ENCODE results near the gene JPH4.

JPH4 gene

DNA sequence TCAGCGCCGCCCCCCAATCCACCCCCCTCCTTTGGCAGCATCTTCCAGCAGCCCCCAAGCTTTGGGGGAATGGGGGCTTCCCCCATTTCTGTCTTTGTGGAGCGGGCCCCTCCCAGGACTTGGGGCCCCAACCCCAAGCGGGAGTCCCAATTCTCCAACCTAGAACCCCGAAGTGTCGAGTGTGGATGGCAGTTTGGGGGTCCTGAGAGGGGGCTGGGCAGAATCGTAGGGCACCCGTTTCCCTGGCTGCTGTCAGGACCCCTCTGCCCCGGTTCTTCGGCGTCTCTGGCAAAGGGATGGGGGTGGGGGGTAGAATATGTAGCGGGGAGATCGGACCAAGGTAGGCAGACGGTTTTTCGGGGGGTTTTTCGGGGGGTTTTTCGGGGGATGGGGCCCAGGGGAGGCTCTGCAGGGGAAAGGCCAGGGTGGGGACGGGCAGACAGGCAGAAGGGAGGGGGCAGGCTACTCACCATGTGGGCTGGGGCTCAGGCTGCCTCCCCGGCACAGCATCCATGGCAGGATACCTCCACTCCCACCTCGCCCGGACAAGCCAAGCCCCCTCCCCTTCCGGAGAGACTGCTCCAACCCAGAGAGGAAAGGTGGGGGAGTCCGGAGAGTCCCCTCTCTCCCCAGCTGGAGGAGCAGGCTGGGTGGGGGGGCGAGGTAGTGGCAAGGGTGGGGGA lies 739 bp downstream of the JPH4 start:
- no peak for DNase-seq

DNA sequence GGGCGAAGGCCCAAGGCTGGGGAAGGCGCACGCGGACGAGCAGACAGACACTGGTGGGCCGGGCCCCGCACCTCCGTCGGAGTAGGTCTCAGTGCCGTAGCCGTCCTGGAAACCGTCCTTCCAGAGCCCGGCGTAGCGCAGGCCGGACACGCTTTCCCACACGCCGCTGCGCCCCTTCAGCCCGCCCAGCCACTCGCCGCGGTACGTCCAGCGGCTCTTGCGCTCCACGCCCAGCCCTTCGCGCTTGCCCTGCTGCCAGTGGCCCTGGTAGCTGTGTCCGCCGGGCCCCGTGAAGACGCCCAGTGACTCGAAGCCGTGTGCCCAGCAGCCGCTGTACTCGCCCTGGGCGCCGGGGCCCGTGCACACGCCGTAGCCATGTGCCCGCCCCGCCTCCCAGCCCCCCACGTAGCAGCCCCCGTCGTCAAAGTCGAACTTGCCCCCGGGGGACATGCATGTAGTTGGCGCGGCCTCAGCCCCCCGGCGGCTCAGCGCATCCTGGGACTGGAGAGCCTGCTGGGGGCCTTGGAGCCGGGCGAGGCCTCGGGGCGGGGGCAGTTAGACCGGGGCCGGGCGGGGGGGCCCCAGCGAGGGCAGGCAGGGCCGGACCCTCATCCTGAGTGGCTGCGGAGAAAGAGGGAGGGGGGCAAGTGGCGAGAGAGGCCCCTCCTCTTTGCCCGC lies 1.4 kb downstream of the JPH4 start:
- no peak for DNase-seq

DNA sequence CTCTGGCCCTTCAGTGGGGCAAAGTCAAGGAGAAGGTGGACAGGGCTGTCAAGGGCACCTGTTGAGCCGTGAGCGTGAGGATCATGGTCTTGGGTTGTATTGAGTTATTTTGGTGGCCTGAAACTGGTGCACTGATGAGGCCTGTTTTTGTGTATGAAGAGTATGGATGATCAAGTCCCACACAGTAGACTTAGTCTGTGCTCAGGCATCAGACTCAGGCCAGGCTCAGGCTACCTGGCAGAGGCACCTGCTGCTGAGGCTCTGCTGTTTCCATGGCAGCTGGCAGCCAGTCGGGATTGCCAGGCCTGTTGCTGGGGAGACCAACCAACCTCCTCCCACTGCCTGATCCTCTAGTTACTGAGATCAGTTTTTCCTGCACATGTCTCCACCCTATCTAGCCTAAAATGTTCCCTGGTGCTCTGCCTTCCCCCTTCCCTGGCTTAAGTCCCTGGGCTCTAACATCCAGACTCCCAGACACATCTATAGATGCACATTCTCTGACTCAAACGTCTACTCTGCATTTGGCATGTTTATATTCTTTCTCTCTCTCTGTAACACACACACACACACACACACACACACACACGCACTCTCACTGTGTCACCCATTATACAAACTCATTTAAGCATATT lies 5.1 kb downstream of the JPH4 start:
- DNase-seq: no peak

DNA sequence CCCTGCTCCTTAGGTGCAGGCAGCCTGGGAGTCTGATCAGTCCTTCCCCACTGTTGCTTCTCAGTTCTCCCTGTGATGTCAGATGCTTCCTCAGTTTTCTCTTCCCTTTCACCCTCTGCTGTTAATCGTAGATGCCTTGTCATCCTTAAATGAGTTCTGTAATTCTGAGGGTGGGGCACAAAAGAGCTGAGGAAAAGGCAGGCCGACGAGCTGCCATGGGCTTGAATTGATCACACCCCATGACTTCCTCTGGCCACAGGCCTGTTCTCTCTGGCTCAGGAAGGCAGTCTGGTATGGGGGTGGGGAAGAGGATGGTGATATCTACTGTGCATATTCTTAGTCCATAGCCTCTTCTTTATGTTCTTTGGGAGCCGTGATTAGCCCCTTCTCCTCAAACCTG lies 5.8 kb downstream of the JPH4 start:
- no peak for DNase-seq

DNA sequence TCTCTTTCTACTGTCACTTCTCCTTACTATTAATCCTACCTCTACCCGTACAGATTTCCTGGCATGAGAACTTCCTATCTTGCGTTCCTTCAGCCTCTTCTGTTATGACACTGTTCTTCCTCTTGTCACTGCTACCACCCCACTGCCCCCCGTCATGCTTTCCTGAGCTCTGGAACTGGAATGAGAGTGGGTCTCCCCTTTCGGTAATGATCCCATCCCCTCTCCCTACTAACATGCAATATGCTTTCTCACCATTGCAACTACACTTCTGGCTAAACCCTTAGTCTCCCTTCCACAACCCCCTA lies 6.1 kb downstream of the JPH4 start:
- DNase-seq: no peak

DNA sequence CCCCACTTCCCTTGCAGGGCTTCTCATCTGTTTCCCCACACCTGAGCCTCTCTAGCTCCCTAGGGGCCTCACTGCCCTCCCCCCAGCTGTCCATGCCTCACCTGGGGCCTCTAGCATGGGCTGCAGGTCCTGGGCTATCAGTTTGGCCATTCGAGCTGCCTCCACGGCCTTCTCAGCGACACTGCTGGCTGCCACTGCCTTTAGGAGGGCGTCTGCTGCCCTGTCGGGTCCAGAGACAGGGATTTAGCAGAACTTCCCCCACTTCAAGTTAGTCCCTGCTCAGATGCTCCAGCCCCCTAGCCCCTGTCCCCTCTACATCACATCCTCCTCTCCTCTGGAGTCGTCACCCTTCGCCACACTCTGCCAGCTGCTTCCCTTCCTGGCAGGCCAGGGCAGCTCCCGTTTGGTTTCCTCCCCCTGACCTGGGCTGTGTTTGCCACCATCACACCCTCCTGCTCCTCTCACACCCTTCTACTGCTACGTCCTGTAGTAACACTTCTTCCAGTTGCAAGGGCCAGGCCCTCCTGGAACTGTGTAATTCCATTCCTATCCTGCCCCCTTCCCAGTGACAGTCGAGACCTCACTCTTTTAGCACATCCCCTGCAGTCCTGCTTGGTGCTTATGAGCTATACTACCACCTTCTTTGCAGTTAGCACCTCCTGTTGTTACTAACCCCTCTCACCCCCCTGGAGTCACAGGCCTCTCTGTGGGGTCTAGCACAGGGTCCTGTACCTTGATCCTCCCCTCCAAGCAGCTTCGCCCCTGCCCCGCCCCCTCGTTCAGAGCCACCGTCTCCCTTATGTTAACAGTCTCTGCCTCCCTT lies 6.7 kb downstream of the JPH4 start:
- DNase-seq: no peak

DNA sequence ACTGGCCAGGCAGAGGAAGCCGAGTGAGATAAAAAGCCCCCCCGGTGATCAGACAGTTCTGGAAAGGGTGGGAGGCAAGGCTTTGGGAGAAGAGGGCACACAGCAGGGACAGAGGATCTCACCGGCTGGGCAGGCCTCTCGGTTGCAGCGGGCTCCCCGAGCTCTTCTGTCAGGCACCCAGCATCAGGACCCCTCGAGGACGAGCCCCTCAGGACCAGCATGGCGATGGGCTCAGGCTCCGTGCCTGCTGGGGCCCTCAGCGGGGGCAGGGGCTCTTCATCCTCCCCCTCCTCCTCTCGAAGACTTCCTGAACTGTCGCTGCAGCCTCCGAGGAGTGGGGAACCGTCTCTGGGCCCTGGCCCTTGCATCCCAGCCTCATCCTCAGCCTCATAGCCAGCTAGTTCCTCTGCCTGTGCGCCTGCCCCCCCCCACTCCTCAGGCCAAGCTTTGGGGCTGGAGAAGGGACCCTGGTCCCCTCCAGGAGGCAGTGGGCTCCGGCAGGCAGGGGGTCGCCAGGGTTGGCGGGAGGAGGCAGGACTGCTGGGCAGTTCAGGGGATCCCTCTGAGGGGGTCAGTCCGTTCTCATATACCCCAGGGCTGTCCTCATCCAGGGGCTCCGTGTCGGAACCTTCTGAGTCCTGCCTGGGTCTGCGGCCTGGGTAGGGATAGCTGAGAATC lies 7.6 kb downstream of the JPH4 start:
- no peak for DNase-seq

DNA sequence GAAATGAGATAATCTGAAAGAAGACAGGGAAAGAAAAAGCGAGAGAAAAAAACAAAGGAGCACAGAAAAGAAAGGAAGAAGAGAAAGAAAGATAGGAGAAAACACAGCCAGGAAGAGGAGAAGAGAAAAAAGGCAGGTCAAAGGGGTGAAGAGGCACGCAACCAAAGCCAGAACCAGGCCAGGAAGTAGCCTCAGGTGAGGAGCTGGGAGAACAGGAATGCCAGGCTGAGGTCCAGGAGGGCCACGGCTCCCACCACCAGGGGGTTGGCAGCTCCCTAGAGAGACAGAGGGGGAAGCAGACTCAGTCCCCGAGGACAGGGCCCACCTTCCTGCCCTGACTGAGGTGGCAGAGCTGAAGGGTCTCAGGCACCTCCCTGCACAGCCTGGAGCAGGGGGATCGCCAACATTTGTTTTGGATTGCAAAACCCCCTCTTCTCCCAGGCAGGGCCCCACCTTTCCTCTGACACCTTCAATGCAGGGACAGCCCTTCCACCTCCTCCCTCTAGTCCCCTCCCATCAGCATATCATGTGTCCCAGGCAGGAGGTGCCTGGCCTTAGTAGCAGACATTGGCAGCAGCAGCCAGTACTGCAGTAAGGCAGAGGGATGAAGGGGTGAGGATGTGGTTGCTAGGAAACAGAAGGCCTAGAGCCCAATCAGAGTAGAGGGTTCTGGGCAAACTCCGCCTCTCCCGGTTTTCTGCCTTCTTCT lies 9.0 kb downstream of the JPH4 start:
- DNase-seq: no peak

DNA sequence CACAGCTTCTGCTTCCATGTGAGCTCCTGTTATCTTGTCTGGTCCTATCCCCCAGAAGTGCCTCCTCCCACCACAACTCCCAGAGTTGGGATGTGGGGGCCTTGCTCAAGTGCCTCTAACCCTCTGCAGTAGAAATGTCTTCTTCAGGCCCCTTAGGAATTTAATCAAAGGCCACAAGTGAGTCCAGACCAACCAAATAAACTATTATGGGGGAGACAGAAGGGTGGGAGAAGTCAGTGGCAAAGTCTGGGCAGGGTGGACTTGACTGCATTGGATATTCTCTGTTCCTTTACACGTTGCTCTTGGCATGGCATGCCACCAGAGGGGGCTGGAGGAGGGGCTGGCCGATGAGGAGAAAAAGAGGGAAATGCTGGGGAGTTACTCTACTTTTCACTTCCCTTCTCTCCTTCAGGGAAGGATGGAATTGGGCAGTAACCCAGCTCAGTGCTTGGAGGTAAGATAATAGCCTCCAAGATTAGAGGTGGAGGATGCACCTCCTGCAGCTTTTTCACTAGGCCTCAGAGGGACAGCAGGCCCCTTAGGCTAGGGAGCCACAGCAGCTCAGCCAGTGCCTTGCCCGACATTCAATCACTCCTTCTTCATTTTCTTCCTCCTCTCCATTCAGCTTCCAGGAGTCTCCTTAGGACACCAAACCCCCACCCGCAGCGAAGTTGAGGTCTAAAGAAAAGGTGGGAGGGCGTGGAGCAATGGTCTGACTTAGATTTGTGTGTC lies 9.8 kb downstream of the JPH4 start:
- peak; percentile 24 for DNase-seq

DNA sequence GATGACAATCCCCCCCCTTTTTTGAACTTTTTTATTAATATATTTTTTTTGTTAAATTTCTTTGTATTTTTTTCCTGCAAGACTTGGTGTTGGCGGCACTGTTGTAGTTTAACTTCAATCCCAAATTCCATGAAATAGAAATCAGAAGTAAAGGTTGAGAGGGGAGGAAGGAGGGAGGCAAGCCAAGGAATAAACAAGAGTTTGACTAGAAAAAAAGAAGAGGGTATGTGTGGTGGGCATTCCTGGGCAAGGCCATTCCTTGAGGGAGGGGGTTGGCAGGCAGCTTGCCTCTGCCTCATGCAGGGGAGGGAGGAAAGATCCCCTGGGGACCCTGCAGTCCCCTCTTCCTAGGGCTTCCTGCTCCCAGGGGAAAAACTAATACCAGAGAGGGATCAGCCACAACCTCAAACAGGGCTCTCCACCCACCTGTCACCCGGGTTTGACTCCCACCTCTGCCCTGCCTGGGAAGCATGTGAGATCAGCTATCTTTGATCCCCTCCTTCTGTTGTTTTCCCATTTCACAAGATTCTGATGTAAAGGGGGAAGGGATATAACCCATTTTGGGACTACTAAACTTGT lies 10.5 kb downstream of the JPH4 start:
- DNase-seq: no peak

DNA sequence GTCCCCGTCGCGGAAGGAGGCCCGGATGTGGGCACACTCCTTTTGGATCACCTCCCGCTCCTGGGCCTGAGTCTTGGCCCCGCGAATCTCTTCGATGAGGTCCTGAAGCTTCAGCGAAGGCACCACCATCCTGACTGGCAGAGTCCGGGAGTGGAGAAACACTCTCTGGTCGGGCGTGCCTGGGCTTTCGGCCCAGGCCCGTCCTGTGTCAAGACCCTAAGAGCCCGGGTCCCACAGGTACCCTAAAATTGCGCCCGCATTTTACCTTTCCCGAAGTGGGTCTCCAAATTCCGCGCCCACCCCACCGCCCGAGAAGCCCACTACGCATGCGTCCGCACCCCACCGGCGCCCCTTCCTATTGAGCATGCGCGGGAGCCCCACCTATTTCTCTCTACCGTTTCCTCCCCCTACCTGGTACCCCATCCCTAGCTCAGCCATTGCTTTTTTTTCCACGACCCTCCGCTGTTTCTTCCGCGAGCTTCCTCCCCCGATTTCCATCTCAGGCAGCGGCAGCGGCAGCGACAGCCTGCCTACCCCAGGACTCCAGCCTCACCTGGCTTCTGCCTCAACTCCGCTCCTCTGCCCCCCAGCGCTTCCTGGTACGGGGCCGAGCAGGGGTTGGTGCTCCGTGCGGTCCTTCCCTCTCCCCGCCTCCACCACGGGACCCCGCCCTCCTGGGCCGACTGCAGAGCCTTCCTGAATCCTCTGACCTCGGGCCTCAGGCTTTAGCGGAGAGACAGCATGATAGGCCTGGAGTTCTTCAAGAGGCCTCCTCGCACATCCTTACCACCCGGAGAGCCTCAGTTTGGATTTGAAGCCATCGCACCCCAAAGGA lies 11.2 kb downstream of the JPH4 start, which contains the start of gene AP1G2:
TSS of gene AP1G2 (minus strand) at position 606 of the 835 bp plus-strand sequence. CDS start at position 129, 477 bp downstream.
- peak; percentile 80 for DNase-seq

DNA sequence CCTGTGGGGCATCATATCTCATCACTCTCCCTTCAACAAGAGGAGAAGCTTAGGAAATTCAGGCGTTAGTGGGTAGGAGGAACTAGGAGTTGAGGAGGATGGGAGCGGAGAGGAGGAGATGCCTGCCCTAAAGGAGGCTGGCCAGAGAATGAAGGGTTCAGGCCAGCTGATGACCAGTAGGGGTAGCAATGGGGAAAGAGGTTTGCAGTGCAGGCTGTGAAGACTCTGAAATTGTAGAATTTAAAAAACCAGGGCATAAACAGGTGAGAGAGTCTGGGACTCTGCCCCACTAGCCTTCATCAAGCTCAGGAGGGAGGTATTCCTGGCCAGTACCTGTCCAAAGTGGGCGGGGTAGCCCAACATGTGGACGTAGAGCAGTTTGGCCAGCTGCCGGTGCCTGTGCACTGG lies 11.8 kb downstream of the JPH4 start:
- no peak for DNase-seq

DNA sequence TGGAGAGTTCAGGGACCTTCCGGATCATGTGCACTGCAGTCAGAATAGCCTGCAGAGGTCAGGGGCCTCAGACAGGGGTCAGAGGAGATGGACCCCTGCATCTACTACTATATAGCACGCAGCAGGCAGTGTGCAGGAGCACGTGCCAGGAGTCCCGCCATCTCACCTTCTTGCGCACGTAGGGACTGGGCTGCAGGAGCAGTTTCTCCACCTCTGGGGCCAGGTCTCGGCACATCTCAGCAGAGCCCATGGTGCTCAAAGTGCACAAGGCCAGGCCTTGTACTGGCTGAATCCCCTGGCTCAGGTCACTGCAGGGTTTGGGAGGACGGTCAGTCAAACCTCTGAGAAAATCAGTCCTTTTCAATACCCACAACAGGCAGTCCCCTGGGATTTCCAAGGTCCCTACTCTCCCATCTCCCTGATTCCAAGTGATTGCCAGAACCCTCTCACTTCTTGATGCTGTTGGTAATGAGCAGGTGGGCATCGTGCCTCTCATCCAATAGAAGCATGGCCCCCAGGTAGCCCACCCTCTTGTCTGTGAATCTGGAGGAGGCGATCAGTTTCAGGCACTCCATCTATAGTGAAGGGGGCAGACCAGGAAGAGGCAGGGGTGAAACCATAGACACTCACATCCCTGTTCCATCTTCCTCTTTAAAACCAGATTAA lies 12.3 kb downstream of the JPH4 start:
- no peak for DNase-seq

DNA sequence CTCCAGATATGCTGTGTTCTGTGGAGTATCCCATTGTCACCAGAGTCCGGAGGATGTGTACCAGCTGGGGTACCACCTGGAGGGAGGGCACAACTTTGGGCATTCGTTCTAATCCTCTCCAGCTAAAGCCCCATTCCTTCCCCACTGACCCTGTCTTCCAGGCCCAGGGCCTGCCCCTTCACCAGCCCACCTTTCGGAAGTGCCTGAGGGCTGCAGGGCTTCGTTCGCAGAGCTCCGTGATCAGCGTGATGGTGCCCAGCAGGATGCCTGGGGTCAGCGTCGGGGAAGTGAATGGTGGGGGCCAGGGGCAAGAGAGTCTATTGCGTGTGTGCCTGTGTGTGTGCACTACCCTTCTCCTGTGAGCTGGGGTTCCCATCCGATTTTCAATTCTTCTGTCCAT lies 13.0 kb downstream of the JPH4 start:
- DNase-seq: no peak

DNA sequence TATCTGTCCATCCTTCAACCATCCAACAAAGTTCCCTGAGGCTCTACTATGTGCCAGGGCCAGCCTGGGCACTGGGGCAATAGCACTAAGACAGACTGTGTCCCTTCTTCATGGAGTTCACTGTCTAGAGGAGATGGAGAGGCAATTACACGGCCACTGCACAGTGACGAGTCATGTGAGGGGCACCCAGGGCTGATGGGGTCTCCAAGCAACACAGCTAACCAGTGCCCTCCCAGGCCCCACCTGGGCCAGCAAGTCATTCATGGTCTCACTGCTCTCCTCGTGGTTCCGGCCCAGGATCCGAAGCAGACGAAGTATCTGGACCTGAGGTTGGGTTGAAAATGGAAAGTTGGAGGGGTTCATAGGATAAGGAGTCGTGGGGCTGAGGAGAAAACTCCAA lies 13.7 kb downstream of the JPH4 start:
- DNase-seq: no peak

DNA sequence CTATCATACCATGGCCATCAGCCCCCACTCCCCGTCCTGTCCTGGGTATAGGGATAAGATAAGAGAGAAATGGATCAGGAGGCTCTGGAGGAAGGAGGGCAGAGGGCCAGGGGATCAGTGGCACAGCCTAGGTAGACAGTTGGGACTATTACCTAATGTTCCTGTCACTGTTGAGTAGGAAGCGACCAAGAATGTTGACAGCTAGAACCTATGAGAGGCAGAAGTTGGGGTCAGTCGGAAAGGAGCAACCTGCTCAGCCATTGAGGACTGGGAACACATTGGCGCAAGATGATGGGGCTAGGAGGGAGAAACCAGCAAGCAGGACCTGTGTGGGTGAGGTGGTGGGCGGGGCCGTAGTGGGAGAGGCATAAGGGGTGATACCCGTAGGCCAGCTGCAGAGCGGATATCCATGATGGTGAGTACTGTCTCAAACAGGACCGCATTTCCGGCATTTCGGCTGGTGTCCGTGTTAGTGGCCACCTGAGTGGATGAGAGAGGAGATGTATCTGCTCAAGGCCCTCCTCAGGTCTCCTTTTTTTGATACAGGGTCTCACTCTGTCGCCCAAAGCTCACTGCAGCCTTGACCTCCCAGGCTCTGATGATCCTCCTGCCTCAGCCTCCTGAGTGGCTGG lies 14.3 kb downstream of the JPH4 start:
- no peak for DNase-seq

DNA sequence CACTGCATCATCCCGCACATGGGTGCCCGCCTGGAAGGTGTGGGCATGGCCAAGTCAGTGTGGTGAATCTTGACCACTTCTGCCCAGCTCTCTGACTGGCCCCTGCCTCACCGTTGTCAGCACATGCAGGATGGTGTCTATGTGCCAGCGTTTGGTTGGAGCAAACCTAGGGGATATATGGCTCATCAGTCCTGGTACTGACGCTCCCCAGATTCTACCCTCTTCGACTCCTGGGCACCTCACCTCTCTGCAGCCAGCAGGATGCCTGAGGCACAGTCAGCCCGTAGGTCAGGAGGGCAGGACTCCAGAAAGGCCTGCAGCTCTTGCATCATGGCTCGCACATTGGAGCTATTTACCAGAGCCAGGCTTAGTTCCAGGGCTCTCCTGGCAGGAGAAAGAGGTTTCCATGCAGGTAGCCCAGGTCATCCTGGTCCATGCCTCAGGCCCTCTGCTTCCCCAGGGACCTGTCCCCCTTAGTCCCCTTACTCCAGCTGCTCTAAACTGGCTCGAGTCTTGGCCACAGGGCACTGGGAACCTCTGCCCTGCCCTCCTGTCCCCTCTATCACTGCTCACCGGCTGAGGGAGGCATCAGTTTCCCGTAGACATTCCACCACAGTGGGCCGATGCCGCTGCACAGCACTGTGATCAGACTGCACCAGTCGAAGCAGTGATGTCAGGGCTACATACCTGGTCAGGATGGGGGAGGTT lies 15.0 kb downstream of the JPH4 start:
- DNase-seq: no peak

DNA sequence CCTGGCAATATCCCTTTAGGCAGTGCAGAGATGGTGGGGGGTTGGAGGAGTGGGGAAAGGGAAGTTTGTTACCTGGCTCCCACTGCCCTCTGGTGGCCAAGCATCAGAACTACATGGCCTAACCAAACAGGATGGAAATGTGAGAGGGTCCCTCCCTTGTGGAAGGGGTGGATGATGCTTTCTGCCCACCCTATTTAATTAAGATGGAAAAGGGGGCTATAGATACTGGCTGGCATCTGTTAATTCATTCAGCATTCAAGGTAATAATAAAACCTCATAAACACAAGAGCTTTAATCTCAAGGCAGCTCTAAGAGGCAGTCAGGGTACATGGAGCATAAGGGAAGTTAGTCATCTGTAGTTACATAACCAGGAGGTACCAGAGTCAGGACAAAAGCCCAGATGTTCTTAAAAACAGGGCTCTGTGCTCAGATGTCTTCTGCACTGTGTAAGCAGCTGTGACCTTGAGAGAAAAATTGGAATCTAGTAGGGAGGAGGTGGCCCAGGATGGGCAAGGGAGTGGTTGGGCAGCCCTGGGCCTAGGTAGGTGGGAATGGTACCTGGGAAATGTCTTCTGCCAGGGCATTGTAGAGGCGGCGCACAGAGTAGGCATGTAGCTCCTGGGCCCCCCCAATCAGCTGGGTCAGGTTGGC lies 15.6 kb downstream of the JPH4 start:
- DNase-seq: peak; percentile 32
